GM18505 (cell line): ENCODE data around the gene STIL.
"Not testable (repeated sequence)": the region's sequence is repeated elsewhere in the genome, so short reads cannot be mapped to it uniquely, and the experiment has no call there.

Source experiments
- ATAC-seq: cut with Tn5 transposase; IDR thresholded peaks from one replicate; pipeline ENCODE4 v1.9.1; 2021; ENCODE audit not compliant: unreplicated experiment
- POLR2A ChIP-seq: IDR thresholded peaks from 4 replicates; pipeline ENCODE4 v1.6.1; 2011; ENCODE audit warnings: borderline replicate concordance; ENCODE audit not compliant: insufficient read depth, insufficient read length; ENCODE audit errors: extremely low read depth

The STIL gene

DNA sequence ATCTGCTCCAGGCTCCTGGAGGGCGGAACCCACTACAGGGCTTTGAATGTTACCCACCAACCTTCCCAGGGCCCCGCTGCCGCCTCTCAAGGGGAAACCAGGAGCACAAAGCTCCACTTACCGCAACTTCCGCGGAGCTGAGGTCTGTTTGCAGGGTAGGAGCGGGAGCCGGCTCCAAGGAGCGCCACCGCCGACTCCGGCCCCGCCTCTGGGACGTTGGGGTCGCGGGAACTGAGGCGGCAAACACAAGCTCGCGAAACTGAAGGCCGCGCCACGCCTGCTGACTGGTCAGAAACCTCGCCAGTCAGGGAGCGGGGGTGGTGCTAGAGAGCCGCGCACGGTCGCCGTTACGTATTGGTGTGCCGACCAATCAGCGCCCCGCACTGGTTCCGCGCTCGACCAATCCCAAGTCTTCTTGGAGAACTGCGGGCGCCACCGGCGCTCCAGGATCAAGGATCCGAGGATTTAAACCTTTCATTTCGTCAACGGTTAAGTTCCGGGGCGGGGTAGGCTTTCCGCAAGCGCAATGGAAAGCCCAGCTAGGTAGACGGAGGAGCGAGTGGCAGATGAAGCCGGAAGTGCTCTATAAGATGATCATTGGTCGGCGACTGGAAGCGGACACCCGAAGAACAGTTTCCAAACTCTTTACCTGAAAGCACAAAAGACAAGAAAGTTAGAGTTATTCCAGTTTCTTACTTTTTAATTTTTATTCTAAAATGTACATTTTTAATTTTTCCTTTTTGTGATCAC is at the start of gene STIL:
Gene STIL (minus strand): TSS at position 233 of the 750 bp plus-strand sequence. CDS start 3,828 bp downstream, outside the sequence.
- ATAC-seq: peak; percentile 96
- peak; percentile 79 for TF ChIP-seq POLR2A

DNA sequence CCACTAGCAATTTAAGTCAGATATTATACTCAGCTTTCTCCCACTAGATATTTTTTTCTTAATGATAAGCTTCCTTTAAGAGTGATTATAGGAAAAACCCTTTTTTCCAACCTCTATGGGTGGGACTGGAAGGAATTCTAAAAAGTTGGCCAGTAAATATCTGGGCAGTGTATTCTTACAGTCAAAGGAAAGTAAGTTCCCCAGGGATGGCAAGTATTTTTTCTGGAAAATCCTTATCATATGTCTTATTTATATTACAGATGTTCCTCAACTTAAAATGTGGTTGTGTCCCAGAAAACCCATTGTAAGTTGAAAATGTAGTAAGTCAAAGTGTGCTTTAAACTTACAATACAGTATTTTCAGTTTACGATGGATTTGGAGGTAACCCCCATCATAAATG is 48.9 kb upstream of the STIL start:
- no peak for TF ChIP-seq POLR2A
- no peak for ATAC-seq

DNA sequence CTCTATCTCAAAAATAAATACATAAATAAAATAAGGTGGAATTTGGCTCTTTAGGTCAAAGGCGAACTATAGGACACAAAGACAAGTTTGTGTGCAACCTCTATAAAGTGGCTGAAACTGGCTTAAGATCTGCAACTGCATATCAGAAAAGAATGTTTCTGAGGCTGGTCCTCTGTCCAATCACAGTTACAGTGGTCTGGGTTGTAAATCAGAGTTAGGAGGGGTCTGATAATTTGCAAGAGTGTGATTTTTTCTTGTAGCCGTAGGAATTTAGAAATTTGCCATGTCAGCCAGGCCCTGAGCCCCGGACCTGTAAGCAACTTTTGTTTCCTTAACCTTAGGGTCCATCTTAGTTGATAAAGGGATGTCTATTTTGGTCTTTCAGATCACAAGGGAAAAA is 47.4 kb upstream of the STIL start:
- no peak for ATAC-seq
- no peak for TF ChIP-seq POLR2A

DNA sequence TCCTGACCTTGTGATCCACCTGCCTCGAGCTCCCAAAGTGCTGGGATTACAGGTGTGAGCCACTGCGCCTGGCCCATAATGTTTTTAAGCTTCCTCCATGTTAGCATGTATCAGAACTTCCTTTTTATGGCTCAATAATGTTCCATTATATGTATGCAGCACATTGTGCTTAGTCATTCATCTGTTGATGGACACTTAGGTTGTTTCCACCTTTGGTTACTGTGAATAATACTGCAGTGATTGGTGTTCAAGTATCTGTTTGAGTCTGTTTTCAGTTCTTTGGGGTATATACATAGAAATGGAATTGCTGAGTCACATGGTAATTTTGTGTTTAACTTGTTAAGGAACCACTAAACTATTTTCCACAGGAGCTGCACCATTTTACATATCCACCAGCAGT is 37.4 kb upstream of the STIL start:
- no peak for ATAC-seq
- no peak for TF ChIP-seq POLR2A

- TF ChIP-seq POLR2A: no peak
- no peak for ATAC-seq
These were observed 34.3 kb upstream of the STIL start for GRCh38 chr1:47348246-47348645.

- no peak for TF ChIP-seq POLR2A
- no peak for ATAC-seq
These were observed 33.8 kb upstream of the STIL start for GRCh38 chr1:47347735-47348134.

DNA sequence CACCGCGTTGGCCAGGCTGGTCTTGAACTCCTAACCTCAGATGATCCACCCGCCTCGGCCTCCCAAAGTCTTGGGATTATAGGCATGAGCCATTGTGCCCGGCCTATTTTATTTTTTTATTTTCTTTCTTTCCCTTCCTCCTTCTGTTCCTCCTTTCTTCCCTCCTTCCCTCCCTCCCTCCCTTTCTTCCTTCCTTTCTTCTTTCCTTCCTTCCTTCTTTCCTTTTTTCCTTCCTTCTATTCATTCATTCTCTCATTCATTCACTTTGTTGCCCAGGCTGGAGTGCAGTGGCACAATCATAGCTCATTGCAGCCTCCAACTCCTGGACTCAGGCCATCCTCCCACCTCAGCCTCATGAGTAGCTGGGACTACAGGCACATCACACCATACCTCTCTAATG is 33.0 kb upstream of the STIL start:
- not testable (repeated sequence) for ATAC-seq

DNA sequence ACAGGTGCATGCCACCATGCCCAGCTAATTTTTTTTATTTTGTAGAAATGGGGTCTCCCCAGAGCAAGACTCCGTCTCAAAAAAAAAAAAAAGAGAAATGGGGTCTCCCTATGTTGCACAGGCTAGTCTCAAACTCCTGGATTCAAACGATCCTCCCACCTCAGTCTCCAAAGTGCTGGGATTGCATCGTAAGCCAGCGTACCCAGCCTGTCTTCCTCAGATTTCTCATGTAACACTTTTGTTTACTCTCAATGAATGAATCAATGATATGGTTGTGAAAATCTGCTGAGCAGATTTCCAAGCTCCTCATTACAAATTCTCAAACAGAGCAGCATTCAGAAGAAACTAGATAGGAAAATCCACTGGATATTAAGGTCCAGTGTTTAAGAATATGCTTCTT is 26.3 kb upstream of the STIL start:
- no peak for TF ChIP-seq POLR2A
- ATAC-seq: no peak

GRCh38 chr1:47338249-47339077 is 24.5 kb upstream of the STIL start:
- no peak for ATAC-seq
- TF ChIP-seq POLR2A: no peak

DNA sequence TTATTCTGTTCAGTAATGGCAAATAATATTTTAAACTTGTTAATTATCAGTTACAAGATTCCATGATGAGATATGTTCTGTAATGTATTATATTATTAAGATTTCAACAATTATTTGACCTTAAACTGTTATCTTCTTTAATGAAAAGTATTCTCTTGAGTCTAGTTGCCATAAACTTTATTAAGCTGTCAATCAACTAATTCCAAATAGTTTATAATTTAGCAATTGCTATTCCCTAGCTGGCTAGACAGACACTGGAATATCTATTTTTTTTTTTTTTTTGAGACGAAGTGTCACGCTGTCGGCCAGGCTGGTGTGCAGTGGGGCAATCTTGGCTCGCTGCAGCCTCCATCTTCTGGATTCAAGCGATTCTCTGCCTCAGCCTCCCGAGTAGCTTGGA is 23.4 kb upstream of the STIL start:
- no peak for ATAC-seq
- no peak for TF ChIP-seq POLR2A

DNA sequence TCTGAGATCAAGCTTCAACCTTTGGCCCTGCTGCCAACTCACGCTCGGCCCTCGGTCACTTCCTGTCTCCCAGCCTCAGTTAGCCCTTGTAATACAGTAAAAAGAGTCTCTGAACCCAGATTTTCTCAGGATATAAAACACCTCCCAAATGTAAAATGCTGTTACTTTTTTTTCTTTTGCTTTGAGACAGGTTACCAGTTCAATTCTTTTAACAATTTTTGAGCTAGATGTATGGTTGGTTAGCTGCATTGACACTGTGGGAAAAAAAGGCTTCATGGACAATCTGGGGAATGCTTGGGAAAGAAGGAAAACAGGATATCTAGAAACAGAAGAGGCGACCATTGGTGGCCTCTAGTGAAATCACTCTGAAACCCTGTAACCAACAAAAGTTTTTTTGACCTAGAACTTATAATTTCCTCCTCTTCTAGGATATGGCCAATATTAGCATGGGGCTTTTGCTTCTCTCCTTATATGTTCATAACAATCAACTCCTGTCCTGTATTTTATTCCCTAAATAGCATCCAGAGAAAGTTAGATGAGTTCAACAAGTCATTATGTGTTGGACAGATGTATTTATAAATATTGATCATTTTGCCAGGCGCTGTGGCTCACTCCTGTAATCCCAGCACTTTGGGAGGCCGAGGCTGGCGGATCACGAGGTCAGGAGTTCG is 21.0 kb upstream of the STIL start:
- no peak for ATAC-seq
- TF ChIP-seq POLR2A: no peak

DNA sequence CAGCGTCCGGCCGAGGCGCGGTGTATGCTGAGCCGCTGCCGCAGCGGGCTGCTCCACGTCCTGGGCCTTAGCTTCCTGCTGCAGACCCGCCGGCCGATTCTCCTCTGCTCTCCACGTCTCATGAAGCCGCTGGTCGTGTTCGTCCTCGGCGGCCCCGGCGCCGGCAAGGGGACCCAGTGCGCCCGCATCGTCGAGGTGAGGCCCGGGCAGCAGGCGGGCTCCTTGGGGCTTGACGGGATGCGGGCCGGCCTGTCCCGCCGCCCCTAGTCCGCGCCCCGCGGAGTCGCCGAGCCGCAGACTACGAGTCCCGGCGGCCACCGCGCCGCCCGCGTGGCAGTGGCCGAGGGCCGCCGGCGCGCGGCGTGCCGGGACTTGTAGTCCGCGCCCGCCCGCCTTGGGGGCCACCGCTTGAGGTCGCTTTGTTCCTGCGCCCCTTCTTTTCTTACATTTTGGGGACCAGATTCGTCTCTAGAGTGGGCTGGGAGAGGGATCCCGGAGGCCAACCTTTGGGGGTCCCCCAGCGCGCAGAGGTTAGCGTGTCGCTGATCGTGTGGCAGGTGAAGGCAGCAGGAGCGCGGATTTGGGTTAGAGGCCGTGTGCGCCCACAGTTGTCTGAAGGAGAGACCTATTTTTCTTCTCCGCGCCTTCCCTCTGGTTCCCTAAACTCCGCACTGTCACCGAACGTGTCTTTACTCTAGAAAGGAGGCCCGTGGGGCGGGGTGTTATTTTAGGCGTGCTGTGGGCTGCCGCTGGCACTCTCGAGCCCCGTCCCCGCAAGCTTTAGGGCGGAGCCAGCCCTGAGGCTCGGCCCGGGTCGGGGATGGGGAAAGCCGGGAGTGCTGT is 20.2 kb upstream of the STIL start:
- ATAC-seq: peak; percentile 85
- peak; percentile 60 for TF ChIP-seq POLR2A

GRCh38 chr1:47333578-47333921 is 19.6 kb upstream of the STIL start, which contains the start of gene CMPK1:
CMPK1 (plus strand) TSS chr1:47333790; CDS start chr1:47333946, 156 bp downstream.
- peak; percentile 76 for ATAC-seq
- TF ChIP-seq POLR2A: peak; percentile 77
